Esophagus muscularis mucosa (tissue), 4 donors: ENCODE results near the gene BSND.

Experiments used
- CTCF ChIP-seq, 3 experiments: fragments of 200-600 bp in 2 of 3; fragments of 450-650 bp in 1 of 3; sonication (generic) in 2 of 3; IDR thresholded peaks; one replicate each; pipeline ENCODE4 v1.5.1; 2017 to 2019; ENCODE audit warnings: antibody characterized with exemption in 3 of 3, mild to moderate bottlenecking in 2 of 3, moderate library complexity in 1 of 3
- EP300 ChIP-seq: sonication (generic); formaldehyde crosslinking; IDR thresholded peaks from one replicate; pipeline ENCODE4 v1.6.1; 2017; ENCODE audit warnings: antibody characterized with exemption
- POLR2A ChIP-seq: fragments of 450-650 bp; IDR thresholded peaks from one replicate; pipeline ENCODE4 v1.6.1; 2017; ENCODE audit warnings: antibody characterized with exemption, moderate library complexity, mild to moderate bottlenecking, low read depth
- POLR2AphosphoS5 ChIP-seq, 2 donors: sonication (generic); formaldehyde crosslinking; IDR thresholded peaks; one replicate each; pipeline ENCODE4 v1.6.1; 2017; ENCODE audit warnings: antibody characterized with exemption in 2 of 2

- TF ChIP-seq EP300 (no peak), POLR2A (no peak), POLR2AphosphoS5 (IDR thresholded peaks at IDR 0.05) (no peak), CTCF (IDR thresholded peaks at IDR 0.05) (no peak)
These were observed 39.5 kb upstream of the BSND start for GRCh38 chr1:54959241-54959640.
